ENCODE data around the gene NAA20.

Gene NAA20

GRCh38 chr20:19970256-19970765 is 46.9 kb upstream of the NAA20 start:
- DNase-seq (ENCODE audit: low read depth): no peak
- no peak overlapping the region for H3K4me3 ChIP-seq (ENCODE audit: low read depth, low read length)
- TF ChIP-seq, protein P1, sequence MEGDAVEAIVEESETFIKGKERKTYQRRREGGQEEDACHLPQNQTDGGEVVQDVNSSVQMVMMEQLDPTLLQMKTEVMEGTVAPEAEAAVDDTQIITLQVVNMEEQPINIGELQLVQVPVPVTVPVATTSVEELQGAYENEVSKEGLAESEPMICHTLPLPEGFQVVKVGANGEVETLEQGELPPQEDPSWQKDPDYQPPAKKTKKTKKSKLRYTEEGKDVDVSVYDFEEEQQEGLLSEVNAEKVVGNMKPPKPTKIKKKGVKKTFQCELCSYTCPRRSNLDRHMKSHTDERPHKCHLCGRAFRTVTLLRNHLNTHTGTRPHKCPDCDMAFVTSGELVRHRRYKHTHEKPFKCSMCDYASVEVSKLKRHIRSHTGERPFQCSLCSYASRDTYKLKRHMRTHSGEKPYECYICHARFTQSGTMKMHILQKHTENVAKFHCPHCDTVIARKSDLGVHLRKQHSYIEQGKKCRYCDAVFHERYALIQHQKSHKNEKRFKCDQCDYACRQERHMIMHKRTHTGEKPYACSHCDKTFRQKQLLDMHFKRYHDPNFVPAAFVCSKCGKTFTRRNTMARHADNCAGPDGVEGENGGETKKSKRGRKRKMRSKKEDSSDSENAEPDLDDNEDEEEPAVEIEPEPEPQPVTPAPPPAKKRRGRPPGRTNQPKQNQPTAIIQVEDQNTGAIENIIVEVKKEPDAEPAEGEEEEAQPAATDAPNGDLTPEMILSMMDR (IDR thresholded peaks at IDR 0.05; ENCODE audit: control insufficient read depth, extremely low read depth, insufficient read depth): no peak

- H3K4me3 ChIP-seq (ENCODE audit: low read depth, low read length): no peak overlapping the region
- no peak for DNase-seq (ENCODE audit: low read depth)
- TF ChIP-seq, protein P1 (IDR thresholded peaks at IDR 0.05; ENCODE audit: control insufficient read depth, extremely low read depth, insufficient read depth): no peak
Observed at GRCh38 chr20:19971116-19971515, 46.0 kb upstream of the NAA20 start.

- TF ChIP-seq, protein P1 (IDR thresholded peaks at IDR 0.05; ENCODE audit: control insufficient read depth, extremely low read depth, insufficient read depth): no peak
- H3K4me3 ChIP-seq (ENCODE audit: low read depth, low read length): no peak overlapping the region
- no peak for DNase-seq (ENCODE audit: low read depth)
Observed at GRCh38 chr20:19973961-19974629, 43.1 kb upstream of the NAA20 start.

GRCh38 chr20:19974630-19975435 is 42.3 kb upstream of the NAA20 start:
- no peak overlapping the region for H3K4me3 ChIP-seq (ENCODE audit: low read depth, low read length)
- DNase-seq (ENCODE audit: low read depth): no peak
- TF ChIP-seq, protein P1 (IDR thresholded peaks at IDR 0.05; ENCODE audit: control insufficient read depth, extremely low read depth, insufficient read depth): no peak

DNA sequence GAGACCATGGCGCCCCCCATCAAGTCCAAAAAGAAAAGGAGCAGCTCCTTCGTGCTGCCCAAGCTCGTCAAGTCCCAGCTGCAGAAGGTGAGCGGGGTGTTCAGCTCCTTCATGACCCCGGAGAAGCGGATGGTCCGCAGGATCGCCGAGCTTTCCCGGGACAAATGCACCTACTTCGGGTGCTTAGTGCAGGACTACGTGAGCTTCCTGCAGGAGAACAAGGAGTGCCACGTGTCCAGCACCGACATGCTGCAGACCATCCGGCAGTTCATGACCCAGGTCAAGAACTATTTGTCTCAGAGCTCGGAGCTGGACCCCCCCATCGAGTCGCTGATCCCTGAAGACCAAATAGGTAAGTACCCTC is 41.7 kb upstream of the NAA20 start:
- no peak overlapping the region for H3K4me3 ChIP-seq (ENCODE audit: low read depth, low read length)
- TF ChIP-seq, protein P1 (IDR thresholded peaks at IDR 0.05; ENCODE audit: control insufficient read depth, extremely low read depth, insufficient read depth): no peak
- no peak for DNase-seq (ENCODE audit: low read depth)

GRCh38 chr20:19975901-19976300 is 41.3 kb upstream of the NAA20 start:
- DNase-seq (ENCODE audit: low read depth): no peak
- TF ChIP-seq, protein P1 (IDR thresholded peaks at IDR 0.05; ENCODE audit: control insufficient read depth, extremely low read depth, insufficient read depth): no peak
- no peak overlapping the region for H3K4me3 ChIP-seq (ENCODE audit: low read depth, low read length)
